GM20000 (cell line): ENCODE results near the gene SP140L.
"Not testable (repeated sequence)": the region's sequence is repeated elsewhere in the genome, so short reads cannot be mapped to it uniquely, and the experiment has no call there.

Source experiments
- DNase-seq: peaks from one replicate; pipeline ENCODE4 v3.0.0; 2012; ENCODE audit warnings: low spot score
- CTCF ChIP-seq: IDR thresholded peaks from 2 replicates; pipeline ENCODE4 v1.5.1; 2012; ENCODE audit warnings: mild to moderate bottlenecking, control low read depth; ENCODE audit errors: extremely low read depth, missing control alignments

SP140L gene

GRCh38 chr2:230429513-230429912, 102.5 kb downstream of the SP140L start:
- TF ChIP-seq CTCF: no peak
- DNase-seq: no peak

GRCh38 chr2:230430957-230431910, 104.2 kb downstream of the SP140L start:
- TF ChIP-seq CTCF: no peak
- no peak for DNase-seq

GRCh38 chr2:230434677-230435324, 107.8 kb downstream of the SP140L start:
- DNase-seq: no peak
- no peak for TF ChIP-seq CTCF

GRCh38 chr2:230435431-230435830, 108.4 kb downstream of the SP140L start:
- TF ChIP-seq CTCF: no peak
- no peak for DNase-seq

- not testable (repeated sequence) for DNase-seq
Measured at GRCh38 chr2:230439121-230439520, 112.1 kb downstream of the SP140L start.

- TF ChIP-seq CTCF: no peak
- DNase-seq: no peak
Measured at GRCh38 chr2:230439590-230439989, 112.6 kb downstream of the SP140L start.

GRCh38 chr2:230441227-230441897, 114.4 kb downstream of the SP140L start:
- no peak for DNase-seq
- TF ChIP-seq CTCF: no peak
